HUES64 (cell line): Measurements from ENCODE around the gene RCAN2.
A peak's percentile ranks its signal among the peaks of the same experiment; 100 is the strongest.

ENCODE experiments used
- H3K27ac ChIP-seq: 2 replicates; pipeline ENCODE4 v1.7.0; 2013; ENCODE audit warnings: low read depth, low read length, inconsistent platforms
- H3K27me3 ChIP-seq: 2 replicates; pipeline ENCODE4 v1.6.1; 2013; ENCODE audit warnings: mild to moderate bottlenecking, low read length; ENCODE audit not compliant: insufficient read depth
- H3K36me3 ChIP-seq: 2 replicates; pipeline ENCODE4 v1.6.1; 2013; ENCODE audit warnings: mild to moderate bottlenecking, low read length; ENCODE audit not compliant: insufficient read depth
- H3K4me1 ChIP-seq: 2 replicates; pipeline ENCODE4 v1.6.1; 2013; ENCODE audit warnings: mild to moderate bottlenecking, low read length, moderate library complexity; ENCODE audit not compliant: insufficient read depth
- H3K4me3 ChIP-seq: 2 replicates; pipeline ENCODE4 v1.5.1; 2013; ENCODE audit warnings: mild to moderate bottlenecking, low read length, moderate library complexity
- H3K9ac ChIP-seq: 2 replicates; pipeline ENCODE4 v1.6.1; 2013; ENCODE audit warnings: mild to moderate bottlenecking, low read depth, low read length
- H3K9me3 ChIP-seq: 2 replicates; pipeline ENCODE4 v1.6.1; 2013; ENCODE audit warnings: low read depth, low read length; ENCODE audit not compliant: insufficient read depth
- WGBS: fragments of 150-250, 120-280 bp; methylation state at CpG from one replicate; pipeline ENCODE4 v1.1.7; 2013; ENCODE audit warnings: missing lambda C conversion rate; 5-methylcytosine and 5-hydroxymethylcytosine counted together

Gene RCAN2

GRCh38 chr6:46510651-46511050 lies 19.4 kb upstream of the RCAN2 start:
- no peaks in the 10 kb centered on the region for H3K27me3 ChIP-seq
- H3K4me1 ChIP-seq, result no peaks in the 10 kb centered on the region
- no peak overlapping the region for H3K27ac ChIP-seq
- H3K9ac ChIP-seq, result no peak overlapping the region
- H3K36me3 ChIP-seq, result no peaks in the 10 kb centered on the region
- no peak overlapping the region for H3K4me3 ChIP-seq
- no peaks in the 10 kb centered on the region for H3K9me3 ChIP-seq

GRCh38 chr6:46509981-46510510 lies 18.8 kb upstream of the RCAN2 start:
- WGBS, result 94% methylated on average over 4 of the region's 4 CpGs
- no peak overlapping the region for H3K9ac ChIP-seq
- H3K27me3 ChIP-seq, result no peaks in the 10 kb centered on the region
- H3K4me3 ChIP-seq, result no peak overlapping the region
- no peaks in the 10 kb centered on the region for H3K4me1 ChIP-seq
- no peaks in the 10 kb centered on the region for H3K9me3 ChIP-seq
- H3K27ac ChIP-seq, result no peak overlapping the region
- no peaks in the 10 kb centered on the region for H3K36me3 ChIP-seq

DNA sequence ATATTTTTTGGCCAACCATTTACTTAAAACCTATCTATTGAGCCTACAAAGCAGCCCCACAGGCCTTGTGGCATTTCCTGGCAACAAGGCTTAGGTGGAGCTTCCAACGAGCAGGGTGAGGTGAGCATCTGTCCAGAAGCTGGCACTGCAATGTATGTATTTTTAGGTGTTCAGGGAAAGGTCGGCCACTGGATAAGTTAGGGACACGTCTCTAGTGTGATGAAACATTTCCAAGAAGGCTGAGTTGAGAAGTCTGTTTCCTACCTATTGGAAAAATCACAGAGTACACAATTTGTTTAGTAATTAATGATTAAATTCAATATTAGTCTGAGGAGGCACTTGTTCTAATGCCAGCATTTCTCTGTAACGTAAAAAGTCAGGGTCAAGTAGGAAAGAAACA lies 17.8 kb upstream of the RCAN2 start:
- Histone ChIP-seq H3K4me1 (no peaks in the 10 kb centered on the region), H3K4me3 (no peak overlapping the region), H3K9me3 (no peaks in the 10 kb centered on the region), H3K36me3 (no peaks in the 10 kb centered on the region), H3K27ac (no peak overlapping the region), H3K9ac (no peak overlapping the region), H3K27me3 (no peaks in the 10 kb centered on the region)
- WGBS, result 87% methylated on average over 4 of the region's 4 CpGs

- no peak overlapping the region for H3K27ac ChIP-seq
These were observed 16.2 kb upstream of the RCAN2 start for GRCh38 chr6:46507426-46507825.

GRCh38 chr6:46505693-46506512 lies 14.7 kb upstream of the RCAN2 start:
- Histone ChIP-seq H3K4me3 (no peak overlapping the region), H3K9me3 (no peaks in the 10 kb centered on the region), H3K4me1 (no peaks in the 10 kb centered on the region), H3K36me3 (no peaks in the 10 kb centered on the region), H3K27ac (no peak overlapping the region), H3K27me3 (no peaks in the 10 kb centered on the region), H3K9ac (no peak overlapping the region)
- WGBS, result 98% methylated on average over 3 of the region's 7 CpGs

More at GRCh38 chr6:46507426-46507825, 16.2 kb upstream of the RCAN2 start:
- H3K9me3 ChIP-seq, result no peaks in the 10 kb centered on the region
- no peaks in the 10 kb centered on the region for H3K36me3 ChIP-seq
- H3K4me3 ChIP-seq, result no peak overlapping the region
- no peak overlapping the region for H3K9ac ChIP-seq
- H3K27me3 ChIP-seq, result no peaks in the 10 kb centered on the region
- H3K4me1 ChIP-seq, result no peaks in the 10 kb centered on the region

GRCh38 chr6:46504242-46504641 lies 13.0 kb upstream of the RCAN2 start:
- no peak overlapping the region for H3K9ac ChIP-seq
- no peaks in the 10 kb centered on the region for H3K9me3 ChIP-seq
- H3K4me1 ChIP-seq, result no peaks in the 10 kb centered on the region
- no peak overlapping the region for H3K4me3 ChIP-seq
- H3K27ac ChIP-seq, result no peak overlapping the region
- H3K27me3 ChIP-seq, result no peaks in the 10 kb centered on the region
- H3K36me3 ChIP-seq, result no peaks in the 10 kb centered on the region

- Histone ChIP-seq H3K27me3 (no peaks in the 10 kb centered on the region), H3K9ac (no peak overlapping the region), H3K4me3 (no peak overlapping the region), H3K36me3 (no peaks in the 10 kb centered on the region), H3K9me3 (no peaks in the 10 kb centered on the region), H3K4me1 (no peaks in the 10 kb centered on the region), H3K27ac (no peak overlapping the region)
- WGBS, result 81% methylated on average over 1 of the region's 2 CpGs
These were observed 11.4 kb upstream of the RCAN2 start for GRCh38 chr6:46502486-46503119.

GRCh38 chr6:46501136-46502089 lies 10.2 kb upstream of the RCAN2 start:
- Histone ChIP-seq H3K27ac (no peak overlapping the region), H3K9ac (no peak overlapping the region), H3K9me3 (no peaks in the 10 kb centered on the region), H3K36me3 (no peaks in the 10 kb centered on the region), H3K4me3 (no peak overlapping the region), H3K27me3 (no peaks in the 10 kb centered on the region), H3K4me1 (no peaks in the 10 kb centered on the region)
- 91% methylated on average over 8 of the region's 8 CpGs for WGBS

- H3K27me3 ChIP-seq, result no peaks in the 10 kb centered on the region
- H3K9me3 ChIP-seq, result no peaks in the 10 kb centered on the region
- no peak overlapping the region for H3K9ac ChIP-seq
- H3K4me1 ChIP-seq, result no peaks in the 10 kb centered on the region
- no peaks in the 10 kb centered on the region for H3K36me3 ChIP-seq
- no peak overlapping the region for H3K4me3 ChIP-seq
- no peak overlapping the region for H3K27ac ChIP-seq
These were observed 9.1 kb upstream of the RCAN2 start for GRCh38 chr6:46500382-46500781.

- peak overlapping the region; percentile 51 for H3K9ac ChIP-seq
- H3K27ac ChIP-seq, result peak overlapping the region; percentile 37; the same call in 1 of the 2 replicates
- 13% methylated on average over 30 of the region's 30 CpGs for WGBS
- no peaks in the 10 kb centered on the region for H3K36me3 ChIP-seq
- H3K9me3 ChIP-seq, result no peaks in the 10 kb centered on the region
- H3K4me1 ChIP-seq, result peaks cover 12% of the 10 kb centered on the region
- H3K27me3 ChIP-seq, result peaks cover 51% of the 10 kb centered on the region
- H3K4me3 ChIP-seq, result peak overlapping the region; percentile 73
These were observed 639 bp upstream of the RCAN2 start for GRCh38 chr6:46491628-46492547.
